Thyroid gland (tissue), 4 donors: ENCODE measurements around the gene MAP6.

Source experiments
- POLR2A ChIP-seq, 2 donors: fragments of 450-650 bp; IDR thresholded peaks; one replicate each; pipeline ENCODE4 v1.6.1; 2017; ENCODE audit warnings: antibody characterized with exemption in 2 of 2, mild to moderate bottlenecking in 2 of 2, moderate library complexity in 1 of 2
- TF ChIP-seq, protein P1 (sequence below), 6 experiments: fragments of 200-600 bp in 3 of 6; fragments of 450-650 bp in 3 of 6; sonication (generic) in 3 of 6; IDR thresholded peaks; one replicate each; pipeline ENCODE4 v1.5.1; 2016 to 2019; ENCODE audit warnings: antibody characterized with exemption in 6 of 6, mild to moderate bottlenecking in 2 of 6, inconsistent platforms in 1 of 6, moderate library complexity in 1 of 6

DNA sequence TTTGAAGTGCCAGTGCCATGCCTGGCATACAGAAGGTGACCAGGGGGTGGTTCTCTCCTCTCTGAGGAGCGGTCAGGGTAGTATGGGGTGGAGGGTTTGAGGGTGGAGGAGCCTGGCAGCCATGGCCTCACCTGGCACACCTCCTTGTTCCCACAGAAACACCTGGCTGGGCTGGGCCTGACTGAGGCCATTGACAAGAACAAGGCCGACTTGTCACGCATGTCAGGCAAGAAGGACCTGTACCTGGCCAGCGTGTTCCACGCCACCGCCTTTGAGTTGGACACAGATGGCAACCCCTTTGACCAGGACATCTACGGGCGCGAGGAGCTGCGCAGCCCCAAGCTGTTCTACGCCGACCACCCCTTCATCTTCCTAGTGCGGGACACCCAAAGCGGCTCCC lies 97.2 kb downstream of the MAP6 start:
- TF ChIP-seq, protein P1, sequence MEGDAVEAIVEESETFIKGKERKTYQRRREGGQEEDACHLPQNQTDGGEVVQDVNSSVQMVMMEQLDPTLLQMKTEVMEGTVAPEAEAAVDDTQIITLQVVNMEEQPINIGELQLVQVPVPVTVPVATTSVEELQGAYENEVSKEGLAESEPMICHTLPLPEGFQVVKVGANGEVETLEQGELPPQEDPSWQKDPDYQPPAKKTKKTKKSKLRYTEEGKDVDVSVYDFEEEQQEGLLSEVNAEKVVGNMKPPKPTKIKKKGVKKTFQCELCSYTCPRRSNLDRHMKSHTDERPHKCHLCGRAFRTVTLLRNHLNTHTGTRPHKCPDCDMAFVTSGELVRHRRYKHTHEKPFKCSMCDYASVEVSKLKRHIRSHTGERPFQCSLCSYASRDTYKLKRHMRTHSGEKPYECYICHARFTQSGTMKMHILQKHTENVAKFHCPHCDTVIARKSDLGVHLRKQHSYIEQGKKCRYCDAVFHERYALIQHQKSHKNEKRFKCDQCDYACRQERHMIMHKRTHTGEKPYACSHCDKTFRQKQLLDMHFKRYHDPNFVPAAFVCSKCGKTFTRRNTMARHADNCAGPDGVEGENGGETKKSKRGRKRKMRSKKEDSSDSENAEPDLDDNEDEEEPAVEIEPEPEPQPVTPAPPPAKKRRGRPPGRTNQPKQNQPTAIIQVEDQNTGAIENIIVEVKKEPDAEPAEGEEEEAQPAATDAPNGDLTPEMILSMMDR (IDR thresholded peaks at IDR 0.05), result no peak
- no peak for TF ChIP-seq POLR2A (IDR thresholded peaks at IDR 0.05)
